Measurements from ENCODE around the gene NAPSA. TPM values are rescaled to one million over a fixed set of nuclear protein-coding genes. Genes with fewer than 3 reads are reported as not detected.
A peak's percentile ranks its signal among the peaks of the same experiment; 100 is the strongest.

Gene NAPSA
- total and polyA plus RNA-seq, 9 of the 15 experiments (the other 6 are each of a cell fraction or from before 2014, with no cell fraction given): 0.25 to 1.9 (median 0.69) TPM

- TF ChIP-seq ZNF121 (CRISPR knock-in tag; conservative IDR thresholded peaks at IDR 0.05) (no peak), CBFA2T2 (conservative IDR thresholded peaks at IDR 0.05) (no peak), CREBBP (IDR thresholded peaks at IDR 0.05; ENCODE audit: low read depth, low read length) (no peak), HIVEP1 (CRISPR knock-in tag; IDR thresholded peaks at IDR 0.05) (no peak), GABPB1 (CRISPR knock-in tag; IDR thresholded peaks at IDR 0.05) (peak; percentile 51; the same call in 1 of the 2 replicates), SUPT5H (IDR thresholded peaks at IDR 0.05) (peak; percentile 85), KDM1A (IDR thresholded peaks at IDR 0.05) (no peak; a peak in 1 of 4 replicates), RUNX1 (IDR thresholded peaks at IDR 0.05; ENCODE audit: low read depth) (no peak), PATZ1 (CRISPR knock-in tag; IDR thresholded peaks at IDR 0.05; ENCODE audit: borderline replicate concordance) (no peak), TEAD1 (CRISPR knock-in tag; IDR thresholded peaks at IDR 0.05) (peak in 1 of 2 experiments; percentile 60; a peak in 1 of 4 replicates), BRCA1 (IDR thresholded peaks at IDR 0.05) (no peak), BRCA1 (CRISPR knock-in tag; IDR thresholded peaks at IDR 0.05) (no peak), MEF2D (tag; conservative IDR thresholded peaks at IDR 0.05; ENCODE audit: low read depth) (no peak), PKNOX1 (IDR thresholded peaks at IDR 0.05) (peak; percentile 41; the same call in 1 of the 2 replicates), THRA (IDR thresholded peaks at IDR 0.05) (no peak), ARNT (IDR thresholded peaks at IDR 0.05) (peak in 1 of 2 experiments; percentile 73; a peak in 1 of 4 replicates), MXI1 (IDR thresholded peaks at IDR 0.05; ENCODE audit: low read depth, low read length) (no peak), RREB1 (CRISPR knock-in tag; IDR thresholded peaks at IDR 0.05) (peak; percentile 89), MCM5 (IDR thresholded peaks at IDR 0.05; ENCODE audit: low read depth) (no peak)
Observed at GRCh38 chr19:50329146-50329925, 36.1 kb downstream of the NAPSA start, which contains the start of gene KCNC3 (continued).

Data from K562 (cell line).